BJ (cell line): ENCODE results near the gene EPHA3. TPM values are rescaled to one million over a fixed set of nuclear protein-coding genes. Genes with fewer than 3 reads are reported as not detected.

Experiments used
- CTCF ChIA-PET: fragments of 350-600 bp; formaldehyde crosslinking; extraction: SDS; loops from one replicate; lab custom pipeline; 2021; ENCODE audit warnings: antibody characterized with exemption, inconsistent platforms; lab: Yijun Ruan, JAX
- POLR2A ChIA-PET: fragments of 300-600 bp; sonication (Branson Sonifier 250); formaldehyde crosslinking; extraction: SDS; loops from one replicate; lab custom pipeline; 2021; ENCODE audit warnings: antibody characterized with exemption; lab: Charles Lee
- DNase-seq: peaks from one replicate; pipeline ENCODE4 v3.0.0-alpha.2; 2011; ENCODE audit warnings: low read depth
- H3K27me3 ChIP-seq: 2 replicates; pipeline ENCODE4 v1.6.0; 2011; ENCODE audit warnings: low read length; ENCODE audit not compliant: control insufficient read depth, insufficient read depth
- H3K36me3 ChIP-seq: 2 replicates; pipeline ENCODE4 v1.5.1; 2011; ENCODE audit warnings: low read length; ENCODE audit not compliant: control insufficient read depth, insufficient read depth
- H3K4me3 ChIP-seq: 2 replicates; pipeline ENCODE4 v1.5.1; 2011; ENCODE audit warnings: low read depth, mild to moderate bottlenecking, control low read depth, low read length
- CTCF ChIP-seq: IDR thresholded peaks from 2 replicates; pipeline ENCODE4 v1.5.1; 2011; ENCODE audit warnings: low read depth, mild to moderate bottlenecking, control low read depth, inconsistent platforms, low read length, moderate library complexity; ENCODE audit not compliant: insufficient read depth
- polyA plus RNA-seq: library from polyadenylated mRNA; depleted of rRNA; stranded (reverse); fragments of >200 nt; gene quantifications from 2 replicates; pipeline ENCODE4 v1.2.3, GENCODE V29; 2011

Gene EPHA3
- polyA plus RNA-seq, 1 experiment = 0.12 TPM

GRCh38 chr3:89268059-89268458 is 160.6 kb downstream of the EPHA3 start:
- CTCF ChIA-PET = no interaction called here

GRCh38 chr3:89270201-89270600 is 162.8 kb downstream of the EPHA3 start:
- ChIA-PET POLR2A (no interaction called here), CTCF (no interaction called here)
- no peak overlapping the region for H3K4me3 ChIP-seq
- H3K27me3 ChIP-seq = no peaks in the 10 kb centered on the region
- no peaks in the 10 kb centered on the region for H3K36me3 ChIP-seq
- no peak for TF ChIP-seq CTCF
- DNase-seq = no peak

More at GRCh38 chr3:89268059-89268458, 160.6 kb downstream of the EPHA3 start:
- TF ChIP-seq CTCF = no peak
- no peaks in the 10 kb centered on the region for H3K36me3 ChIP-seq
- no peaks in the 10 kb centered on the region for H3K27me3 ChIP-seq
- H3K4me3 ChIP-seq = no peak overlapping the region
- DNase-seq = no peak
- POLR2A ChIA-PET = no interaction called here

- no peak overlapping the region for H3K4me3 ChIP-seq
- no peak for DNase-seq
- no peak for TF ChIP-seq CTCF
- ChIA-PET CTCF (no interaction called here), POLR2A (no interaction called here)
- H3K27me3 ChIP-seq = no peaks in the 10 kb centered on the region
- no peaks in the 10 kb centered on the region for H3K36me3 ChIP-seq
These were observed 167.6 kb downstream of the EPHA3 start for GRCh38 chr3:89275001-89275400.

GRCh38 chr3:89276116-89276515 is 168.7 kb downstream of the EPHA3 start:
- Histone ChIP-seq H3K4me3 (no peak overlapping the region), H3K27me3 (no peaks in the 10 kb centered on the region), H3K36me3 (no peaks in the 10 kb centered on the region)
- ChIA-PET POLR2A (no interaction called here), CTCF (no interaction called here)
- TF ChIP-seq CTCF = no peak
- DNase-seq = no peak

GRCh38 chr3:89278302-89279025 is 171.0 kb downstream of the EPHA3 start:
- Histone ChIP-seq H3K4me3 (no peak overlapping the region), H3K27me3 (no peaks in the 10 kb centered on the region), H3K36me3 (no peaks in the 10 kb centered on the region)
- TF ChIP-seq CTCF = no peak
- POLR2A ChIA-PET = interaction anchor here (0.7 kb wide), 1 partner anchor 38 kb away, joined by 5 read pairs; no protein-coding TSS in a partner anchor
- CTCF ChIA-PET = interaction anchor here (0.5 kb wide), 1 partner anchor 89 kb away, joined by 3 read pairs; no protein-coding TSS in a partner anchor
- DNase-seq = no peak
